Gastroesophageal sphincter (tissue), 4 donors: ENCODE data around the gene SDSL. TPM values are rescaled to one million over a fixed set of nuclear protein-coding genes. Genes with fewer than 3 reads are reported as not detected.
A peak's percentile ranks its signal among the peaks of the same experiment; 100 is the strongest.

Source experiments
- ATAC-seq: fragments of 150-250 bp; one replicate; pipeline ENCODE4 v1.9.1; 2016; ENCODE audit warnings: mild to moderate bottlenecking, moderate library complexity
- H3K27ac ChIP-seq, 4 donors: fragments of 200-600 bp; sonication (generic) in 3 of 4; 1 replicate in 3 of 4; 2 replicates in 1 of 4; pipeline ENCODE4 v1.5.1; 2016 to 2019
- H3K27me3 ChIP-seq: fragments of 200-600 bp; sonication (generic); one replicate; pipeline ENCODE4 v1.5.1; 2019
- H3K36me3 ChIP-seq, 2 donors: fragments of 200-600 bp; sonication (generic); one replicate each; pipeline ENCODE4 v1.5.1; 2019; ENCODE audit warnings: control low read depth in 1 of 2
- H3K4me1 ChIP-seq, 3 donors: fragments of 200-600 bp; sonication (generic); 1 replicate in 2 of 3; 2 replicates in 1 of 3; pipeline ENCODE4 v1.5.1; 2016 to 2019; ENCODE audit warnings: control low read depth in 2 of 3
- H3K4me3 ChIP-seq, 2 donors: fragments of 200-600 bp; sonication (generic); one replicate each; pipeline ENCODE4 v1.5.1; 2019; ENCODE audit warnings: mild to moderate bottlenecking in 1 of 2, moderate library complexity in 1 of 2
- H3K9me3 ChIP-seq, 3 donors: fragments of 200-600 bp; sonication (generic); one replicate each; pipeline ENCODE4 v1.5.1; 2017 to 2019; ENCODE audit warnings: control low read depth in 2 of 3
- CTCF ChIP-seq, 4 experiments: fragments of 200-600 bp in 2 of 4; fragments of 450-650 bp in 2 of 4; sonication (generic) in 1 of 4; IDR thresholded peaks; one replicate each; pipeline ENCODE4 v1.5.1; 2017 to 2019; ENCODE audit warnings: antibody characterized with exemption in 4 of 4, mild to moderate bottlenecking in 2 of 4, moderate library complexity in 2 of 4
- EP300 ChIP-seq: sonication (generic); formaldehyde crosslinking; IDR thresholded peaks from one replicate; pipeline ENCODE4 v1.6.1; 2017; ENCODE audit warnings: antibody characterized with exemption, mild to moderate bottlenecking
- POLR2A ChIP-seq, 2 donors: fragments of 450-650 bp; IDR thresholded peaks; one replicate each; pipeline ENCODE4 v1.6.1; 2017; ENCODE audit warnings: antibody characterized with exemption in 2 of 2, mild to moderate bottlenecking in 2 of 2, moderate library complexity in 1 of 2
- POLR2AphosphoS5 ChIP-seq: sonication (generic); formaldehyde crosslinking; IDR thresholded peaks from one replicate; pipeline ENCODE4 v1.6.1; 2017; ENCODE audit warnings: antibody characterized with exemption
- WGBS, 2 donors: methylation state at CpG; one replicate each; pipeline ENCODE4 v1.1.5; 2018; ENCODE audit warnings: low coverage in 1 of 2; 5-methylcytosine and 5-hydroxymethylcytosine counted together
- total RNA-seq, 4 donors: library from RNA; depleted of rRNA; stranded (reverse); fragments of >200 nt; gene quantifications; one replicate each; pipeline ENCODE4 v1.1.0, GENCODE V29; 2016

SDSL gene
- total RNA-seq, 4 donors from 2014 or later: 1.1 to 7.5 (median 2.6) TPM

GRCh38 chr12:113378291-113378690 is 43.9 kb upstream of the SDSL start:
- TF ChIP-seq CTCF (IDR thresholded peaks at IDR 0.05) (no peak), POLR2A (IDR thresholded peaks at IDR 0.05) (no peak), EP300 (no peak), POLR2AphosphoS5 (no peak)
- no peak for ATAC-seq
- 75 to 81% methylated on average over 3 of the region's 3 CpGs for WGBS, 2 donors
- no peaks in the 10 kb centered on the region for H3K9me3 ChIP-seq
- no peaks in the 10 kb centered on the region for H3K27me3 ChIP-seq
- no peak overlapping the region for H3K4me3 ChIP-seq
- peaks cover 0 to 97% of the 10 kb centered on the region in 2 donors for H3K36me3 ChIP-seq
- no peaks in the 10 kb centered on the region for H3K4me1 ChIP-seq
- H3K27ac ChIP-seq: no peak overlapping the region

- Histone ChIP-seq H3K27me3 (no peaks in the 10 kb centered on the region), H3K36me3 (peaks cover 0 to 97% of the 10 kb centered on the region in 2 donors), H3K27ac (no peak overlapping the region), H3K4me1 (no peaks in the 10 kb centered on the region), H3K9me3 (no peaks in the 10 kb centered on the region), H3K4me3 (no peak overlapping the region)
- no peak for TF ChIP-seq EP300
- no peak for ATAC-seq
- 88 to 100% methylated on average over 1 to 5 of the region's 11 CpGs for WGBS, 2 donors
These were observed 41.0 kb upstream of the SDSL start for GRCh38 chr12:113381220-113381619.

GRCh38 chr12:113382206-113382605 is 40.0 kb upstream of the SDSL start:
- Histone ChIP-seq H3K36me3 (peaks cover 0 to 97% of the 10 kb centered on the region in 2 donors), H3K27me3 (no peaks in the 10 kb centered on the region), H3K4me3 (no peak overlapping the region), H3K9me3 (no peaks in the 10 kb centered on the region), H3K27ac (no peak overlapping the region), H3K4me1 (no peaks in the 10 kb centered on the region)
- TF ChIP-seq POLR2AphosphoS5 (no peak), CTCF (IDR thresholded peaks at IDR 0.05) (no peak), POLR2A (IDR thresholded peaks at IDR 0.05) (no peak), EP300 (no peak)
- WGBS, 2 donors: 94 to 100% methylated on average over 4 of the region's 4 CpGs
- ATAC-seq: no peak

- WGBS, 2 donors: no CpG with 5 or more reads among the region's 14 CpGs
- ATAC-seq: no peak
- H3K36me3 ChIP-seq: peaks cover 0 to 98% of the 10 kb centered on the region in 2 donors
These were observed 37.4 kb upstream of the SDSL start for GRCh38 chr12:113384778-113385177.

GRCh38 chr12:113385282-113385882 is 36.8 kb upstream of the SDSL start:
- 90 to 95% methylated on average over 4 to 6 of the region's 6 CpGs for WGBS, 2 donors
- TF ChIP-seq POLR2A (IDR thresholded peaks at IDR 0.05) (no peak), CTCF (IDR thresholded peaks at IDR 0.05) (no peak), EP300 (no peak), POLR2AphosphoS5 (no peak)

More at GRCh38 chr12:113384778-113385177, 37.4 kb upstream of the SDSL start:
- Histone ChIP-seq H3K9me3 (no peaks in the 10 kb centered on the region), H3K27me3 (no peaks in the 10 kb centered on the region), H3K4me3 (no peak overlapping the region), H3K27ac (no peak overlapping the region), H3K4me1 (no peaks in the 10 kb centered on the region)
- TF ChIP-seq POLR2AphosphoS5 (no peak), CTCF (IDR thresholded peaks at IDR 0.05) (no peak)

More at GRCh38 chr12:113385282-113385882, 36.8 kb upstream of the SDSL start:
- Histone ChIP-seq H3K27me3 (no peaks in the 10 kb centered on the region), H3K36me3 (peaks cover 0 to 98% of the 10 kb centered on the region in 2 donors), H3K4me1 (no peaks in the 10 kb centered on the region), H3K9me3 (no peaks in the 10 kb centered on the region), H3K4me3 (no peak overlapping the region), H3K27ac (no peak overlapping the region)
- ATAC-seq: peak; percentile 25
